Measurements from ENCODE around the gene TPD52L1.

GRCh38 chr6:125250511-125250910 lies 96.9 kb downstream of the TPD52L1 start:
- TF ChIP-seq POLR2A (IDR thresholded peaks at IDR 0.05) (no peak), CTCF (IDR thresholded peaks at IDR 0.05) (no peak)

All from right lobe of liver (tissue), 4 donors.